ENCODE measurements around the gene ADCY1. TPM values are rescaled to one million over a fixed set of nuclear protein-coding genes. Genes with fewer than 3 reads are reported as not detected.

ADCY1 gene
- total RNA-seq, 1 donor from 2014 or later = 6.6 TPM

GRCh38 chr7:45682358-45682735 is 108.2 kb downstream of the ADCY1 start:
- Histone ChIP-seq H3K36me3 (ENCODE audit: control insufficient read depth, insufficient read depth, low read length) (no peaks in the 10 kb centered on the region), H3K27me3 (ENCODE audit: control insufficient read depth, insufficient read depth, low read length) (no peaks in the 10 kb centered on the region), H3K4me3 (ENCODE audit: low read depth, low read length) (no peak overlapping the region)
- no peak for DNase-seq (ENCODE audit: low read depth)
- TF ChIP-seq, protein P1, sequence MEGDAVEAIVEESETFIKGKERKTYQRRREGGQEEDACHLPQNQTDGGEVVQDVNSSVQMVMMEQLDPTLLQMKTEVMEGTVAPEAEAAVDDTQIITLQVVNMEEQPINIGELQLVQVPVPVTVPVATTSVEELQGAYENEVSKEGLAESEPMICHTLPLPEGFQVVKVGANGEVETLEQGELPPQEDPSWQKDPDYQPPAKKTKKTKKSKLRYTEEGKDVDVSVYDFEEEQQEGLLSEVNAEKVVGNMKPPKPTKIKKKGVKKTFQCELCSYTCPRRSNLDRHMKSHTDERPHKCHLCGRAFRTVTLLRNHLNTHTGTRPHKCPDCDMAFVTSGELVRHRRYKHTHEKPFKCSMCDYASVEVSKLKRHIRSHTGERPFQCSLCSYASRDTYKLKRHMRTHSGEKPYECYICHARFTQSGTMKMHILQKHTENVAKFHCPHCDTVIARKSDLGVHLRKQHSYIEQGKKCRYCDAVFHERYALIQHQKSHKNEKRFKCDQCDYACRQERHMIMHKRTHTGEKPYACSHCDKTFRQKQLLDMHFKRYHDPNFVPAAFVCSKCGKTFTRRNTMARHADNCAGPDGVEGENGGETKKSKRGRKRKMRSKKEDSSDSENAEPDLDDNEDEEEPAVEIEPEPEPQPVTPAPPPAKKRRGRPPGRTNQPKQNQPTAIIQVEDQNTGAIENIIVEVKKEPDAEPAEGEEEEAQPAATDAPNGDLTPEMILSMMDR (IDR thresholded peaks at IDR 0.05; ENCODE audit: insufficient read depth, low read length, poor library complexity, severe bottlenecking) = no peak

DNA sequence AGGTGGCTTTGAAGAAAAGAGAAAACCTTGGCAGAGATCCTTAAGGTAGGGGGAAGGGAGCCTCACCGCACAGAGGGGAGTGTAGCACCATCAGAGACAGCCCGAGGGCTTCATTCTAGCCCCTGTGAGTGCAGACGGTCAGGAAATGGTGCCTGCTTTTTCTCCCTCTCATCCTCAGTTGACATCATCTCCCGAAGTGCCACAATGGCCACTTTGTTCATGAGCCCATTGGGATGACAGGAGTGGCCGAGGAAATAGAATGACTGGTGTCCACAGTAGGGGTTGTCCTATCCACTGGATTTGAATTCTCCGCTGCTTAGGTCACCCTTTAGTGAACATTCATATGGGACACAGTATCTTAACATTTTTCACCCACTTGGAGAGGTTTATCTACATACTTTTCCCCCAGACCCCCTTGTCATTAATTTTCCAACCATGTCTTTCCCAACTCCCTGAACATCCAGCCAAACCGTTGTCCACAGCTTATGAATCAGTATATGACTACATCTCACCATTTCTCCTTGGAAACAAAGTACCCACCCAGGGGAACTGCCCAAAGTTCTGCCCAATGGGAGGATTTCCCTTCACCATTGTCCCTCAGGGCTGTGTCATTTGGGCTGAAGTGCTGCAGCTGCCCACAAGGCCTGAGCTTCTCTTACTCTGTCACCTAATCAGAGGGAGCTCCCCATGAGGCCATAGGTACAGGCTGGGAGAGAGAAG is 108.8 kb downstream of the ADCY1 start:
- Histone ChIP-seq H3K27me3 (ENCODE audit: control insufficient read depth, insufficient read depth, low read length) (no peaks in the 10 kb centered on the region), H3K4me3 (ENCODE audit: low read depth, low read length) (no peak overlapping the region), H3K36me3 (ENCODE audit: control insufficient read depth, insufficient read depth, low read length) (no peaks in the 10 kb centered on the region)
- no peak for DNase-seq (ENCODE audit: low read depth)
- TF ChIP-seq, protein P1 (IDR thresholded peaks at IDR 0.05; ENCODE audit: insufficient read depth, low read length, poor library complexity, severe bottlenecking) = no peak

DNA sequence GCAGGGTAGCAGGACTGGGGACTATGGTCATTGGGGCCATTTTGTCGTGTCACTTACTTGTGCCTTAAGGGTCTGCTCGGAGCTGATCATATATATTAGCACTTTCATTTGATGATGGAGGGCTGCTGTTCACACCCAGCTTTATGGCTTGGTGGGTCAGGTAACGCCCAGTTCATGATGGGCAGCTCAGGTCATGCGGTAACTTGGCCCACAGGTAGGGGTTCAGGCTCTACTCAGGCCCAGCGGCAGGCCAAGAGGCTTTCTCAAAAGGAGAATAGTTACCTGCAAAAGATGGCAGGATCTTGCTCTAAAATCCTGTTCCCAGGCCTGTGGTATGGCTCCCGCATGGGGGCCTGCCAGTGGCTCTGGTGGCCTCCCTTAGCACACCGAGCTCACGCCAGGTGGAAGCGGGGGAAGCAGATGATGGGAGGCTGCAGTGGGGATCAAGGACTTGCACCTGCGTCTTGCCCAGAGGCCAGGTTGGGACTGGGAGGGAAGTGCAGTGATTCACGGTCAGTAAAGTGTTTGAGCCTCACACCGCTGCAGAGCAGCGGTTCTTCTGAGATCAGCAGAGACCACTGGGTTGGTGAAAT is 109.5 kb downstream of the ADCY1 start:
- Histone ChIP-seq H3K27me3 (ENCODE audit: control insufficient read depth, insufficient read depth, low read length) (no peaks in the 10 kb centered on the region), H3K36me3 (ENCODE audit: control insufficient read depth, insufficient read depth, low read length) (no peaks in the 10 kb centered on the region), H3K4me3 (ENCODE audit: low read depth, low read length) (no peak overlapping the region)
- no peak for DNase-seq (ENCODE audit: low read depth)
- TF ChIP-seq, protein P1 (IDR thresholded peaks at IDR 0.05; ENCODE audit: insufficient read depth, low read length, poor library complexity, severe bottlenecking) = no peak

GRCh38 chr7:45684910-45685618 is 110.9 kb downstream of the ADCY1 start:
- H3K27me3 ChIP-seq (ENCODE audit: control insufficient read depth, insufficient read depth, low read length) = no peaks in the 10 kb centered on the region
- TF ChIP-seq, protein P1 (IDR thresholded peaks at IDR 0.05; ENCODE audit: insufficient read depth, low read length, poor library complexity, severe bottlenecking) = no peak
- H3K36me3 ChIP-seq (ENCODE audit: control insufficient read depth, insufficient read depth, low read length) = no peaks in the 10 kb centered on the region
- H3K4me3 ChIP-seq (ENCODE audit: low read depth, low read length) = no peak overlapping the region
- DNase-seq (ENCODE audit: low read depth) = no peak

DNA sequence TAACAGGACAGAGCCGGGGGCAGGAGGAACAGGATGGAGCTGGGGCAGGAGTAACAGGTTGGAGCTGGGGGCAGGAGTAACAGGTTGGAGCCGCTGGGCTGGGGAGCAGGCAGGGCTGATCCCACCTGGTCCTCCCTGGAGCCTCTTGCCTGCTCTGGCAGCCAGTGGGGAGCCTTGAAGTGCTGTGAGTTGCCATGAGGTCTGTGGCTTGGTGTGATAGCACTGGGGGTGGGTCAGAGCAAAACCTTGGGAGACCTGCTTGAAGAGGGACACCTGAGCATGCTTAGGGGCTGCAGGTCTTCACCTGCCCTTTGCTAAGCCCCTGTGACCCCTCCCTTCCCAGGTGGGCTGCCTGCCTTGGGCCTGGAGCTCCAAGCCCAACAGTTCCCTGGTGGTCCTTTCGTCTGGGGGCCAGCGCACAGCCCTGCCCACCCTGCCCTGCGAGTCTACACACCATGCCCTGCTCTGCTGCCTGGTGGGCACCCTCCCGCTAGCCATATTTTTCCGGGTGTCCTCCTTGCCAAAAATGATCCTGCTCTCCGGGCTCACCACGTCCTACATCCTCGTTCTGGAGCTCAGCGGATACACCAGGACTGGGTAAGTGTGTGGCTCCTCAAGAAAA is 111.6 kb downstream of the ADCY1 start:
- no peak for DNase-seq (ENCODE audit: low read depth)
- H3K4me3 ChIP-seq (ENCODE audit: low read depth, low read length) = no peak overlapping the region
- no peaks in the 10 kb centered on the region for H3K27me3 ChIP-seq (ENCODE audit: control insufficient read depth, insufficient read depth, low read length)
- H3K36me3 ChIP-seq (ENCODE audit: control insufficient read depth, insufficient read depth, low read length) = no peaks in the 10 kb centered on the region
- TF ChIP-seq, protein P1 (IDR thresholded peaks at IDR 0.05; ENCODE audit: insufficient read depth, low read length, poor library complexity, severe bottlenecking) = no peak
